HepG2 (cell line): Measurements from ENCODE around the gene SCAPER. TPM values are rescaled to one million over a fixed set of nuclear protein-coding genes. Genes with fewer than 3 reads are reported as not detected.

ENCODE experiments used
- ATAC-seq: fragments of 200-7000 bp; cut with Tn5 transposase; 3 replicates; pipeline ENCODE4 v1.9.1; 2020; ENCODE audit warnings: mild to moderate bottlenecking, moderate library complexity
- BruUV-seq: library from RNA; stranded (reverse); fragments of 400-500 nt; replicated peaks from 2 replicates; lab custom pipeline; 2021; lab: Mats Ljungman, UMichigan
- CTCF ChIA-PET: fragments of 300-600 bp; formaldehyde crosslinking; extraction: SDS; loops from one replicate; lab custom pipeline; 2021; ENCODE audit warnings: low total read pairs, inconsistent platforms, low intra/inter-chr PET ratio; lab: Yijun Ruan, JAX
- POLR2A ChIA-PET: fragments of 350-600 bp; sonication (Branson Sonifier 250); formaldehyde crosslinking; loops from one replicate; lab custom pipeline; 2020; ENCODE audit warnings: antibody characterized with exemption, inconsistent platforms; lab: Yijun Ruan, JAX
- DNase-seq: peaks from one replicate; pipeline ENCODE4 v3.0.0-alpha.2; 2015; ENCODE audit warnings: low spot score
- FAIRE-seq: peaks from 3 replicates; lab custom pipeline; 2011; peaks lifted over from hg19 to GRCh38; lab: Jason Lieb, UNC
- H2AFZ ChIP-seq: one replicate; pipeline ENCODE4 v1.6.1; 2011; ENCODE audit warnings: low read length, inconsistent platforms
- H3K27ac ChIP-seq: fragments of 300-600 bp; 3 replicates; pipeline ENCODE4 v1.8.0; 2011; ENCODE audit warnings: mixed run types, mild to moderate bottlenecking, mixed read lengths, low read length, inconsistent platforms; ENCODE audit not compliant: insufficient read depth; ENCODE audit errors: extremely low read length
- H3K27me3 ChIP-seq, 2 experiments: fragments of 200-600 bp in 1 of 2; 2 replicates in 1 of 2; 3 replicates in 1 of 2; pipeline versions ENCODE4 v1.6.0 to v1.8.0; 2011; ENCODE audit warnings: low read length in 2 of 2, mild to moderate bottlenecking in 2 of 2, moderate library complexity in 2 of 2, inconsistent platforms in 1 of 2; ENCODE audit not compliant: insufficient read depth in 2 of 2, control insufficient read depth in 1 of 2
- H3K36me3 ChIP-seq, 2 experiments: fragments of 200-600 bp in 1 of 2; replicated peaks in 1 of 2; 2 replicates in 1 of 2; 3 replicates in 1 of 2; pipeline versions ENCODE4 v1.5.1 to v1.8.0; 2011; ENCODE audit warnings: low read length in 2 of 2, inconsistent platforms in 1 of 2; ENCODE audit not compliant: insufficient read depth in 2 of 2, control insufficient read depth in 1 of 2
- H3K4me1 ChIP-seq: 2 replicates; pipeline ENCODE4 v1.5.1; 2012; ENCODE audit warnings: low read length, inconsistent platforms; ENCODE audit not compliant: insufficient read depth
- H3K4me2 ChIP-seq: 2 replicates; pipeline ENCODE4 v1.6.0; 2011; ENCODE audit warnings: low read depth, low read length, inconsistent platforms
- H3K4me3 ChIP-seq, 3 experiments: fragments of 200-600 bp in 1 of 3; sonication (generic), shearing (Covaris generic) in 1 of 3; replicated peaks in 1 of 3; 2 replicates each; pipeline ENCODE4 v1.5.1; 2011 to 2016; ENCODE audit warnings: low read length in 3 of 3, inconsistent platforms in 2 of 3, low read depth in 2 of 3, mild to moderate bottlenecking in 2 of 3, control low read depth in 1 of 3, mixed read lengths in 1 of 3; ENCODE audit not compliant: insufficient read depth in 1 of 3
- H3K79me2 ChIP-seq: one replicate; pipeline ENCODE4 v1.6.1; 2011; ENCODE audit warnings: low read length, inconsistent platforms; ENCODE audit not compliant: insufficient read depth
- H3K9ac ChIP-seq: 2 replicates; pipeline ENCODE4 v1.6.0; 2011; ENCODE audit warnings: mild to moderate bottlenecking, low read depth, low read length, inconsistent platforms; ENCODE audit not compliant: insufficient read depth
- H3K9me3 ChIP-seq: 2 replicates; pipeline ENCODE4 v1.5.1; 2012; ENCODE audit warnings: mild to moderate bottlenecking, low read length
- H4K20me1 ChIP-seq: 2 replicates; pipeline ENCODE4 v1.6.0; 2011; ENCODE audit warnings: inconsistent platforms, mild to moderate bottlenecking, low read length, moderate library complexity; ENCODE audit not compliant: insufficient read depth
- ATF3 ChIP-seq: sonication (generic); formaldehyde crosslinking; IDR thresholded peaks from 2 replicates; pipeline ENCODE4 v1.4.0; 2020; ENCODE audit warnings: missing genetic modification reagents
- ATF7 ChIP-seq, 2 experiments: fragments of 450-650 bp in 1 of 2; sonication (generic) in 1 of 2; formaldehyde crosslinking in 1 of 2; IDR thresholded peaks; 2 replicates each; pipeline versions ENCODE4 v1.4.0 to v1.6.1; 2016 to 2020; ENCODE audit warnings: antibody characterized with exemption in 1 of 2, mild to moderate bottlenecking in 1 of 2, missing genetic modification reagents in 1 of 2
- ATM ChIP-seq: fragments of 450-650 bp; IDR thresholded peaks from 2 replicates; pipeline ENCODE4 v1.7.1; 2017; ENCODE audit warnings: mild to moderate bottlenecking, borderline replicate concordance
- CEBPB ChIP-seq: IDR thresholded peaks from 2 replicates; pipeline ENCODE4 v1.6.1; 2011; ENCODE audit warnings: low read depth, low read length, improper control_type of control experiment, borderline replicate concordance
- EED ChIP-seq: sonication (generic); formaldehyde crosslinking; IDR thresholded peaks from 2 replicates; pipeline ENCODE4 v1.5.0; 2020; ENCODE audit warnings: mild to moderate bottlenecking, missing genetic modification reagents
- ELF1 ChIP-seq: sonication (generic); formaldehyde crosslinking; IDR thresholded peaks from 2 replicates; pipeline ENCODE4 v1.4.0; 2020; ENCODE audit warnings: missing genetic modification reagents
- HNRNPL ChIP-seq: fragments of 200-400 bp; formaldehyde crosslinking; IDR thresholded peaks from 2 replicates; pipeline ENCODE4 v1.6.1; 2017; ENCODE audit warnings: mild to moderate bottlenecking, low read depth, low read length
- MIER3 ChIP-seq: IDR thresholded peaks from 2 replicates; pipeline ENCODE4 v1.6.1; 2016; ENCODE audit warnings: missing compliant biosample characterization, borderline replicate concordance
- NR1H2 ChIP-seq: sonication (generic); formaldehyde crosslinking; IDR thresholded peaks from 2 replicates; pipeline ENCODE4 v1.8.1; 2022; ENCODE audit warnings: low read depth, missing genetic modification reagents, borderline replicate concordance
- PITX1 ChIP-seq: sonication (generic); formaldehyde crosslinking; IDR thresholded peaks from 2 replicates; pipeline ENCODE4 v1.5.1; 2020; ENCODE audit warnings: mild to moderate bottlenecking, missing genetic modification reagents
- PRDM4 ChIP-seq: sonication (generic); formaldehyde crosslinking; IDR thresholded peaks from 2 replicates; pipeline ENCODE4 v1.9.0; 2021; ENCODE audit warnings: missing genetic modification reagents, borderline replicate concordance
- PRMT3 ChIP-seq: sonication (generic); formaldehyde crosslinking; IDR thresholded peaks from 2 replicates; pipeline ENCODE4 v1.8.1; 2022; ENCODE audit warnings: low read depth, mild to moderate bottlenecking, moderate library complexity, missing genetic modification reagents, borderline replicate concordance
- SP5 ChIP-seq: IDR thresholded peaks from 2 replicates; pipeline ENCODE4 v1.6.1; 2016; ENCODE audit warnings: low read depth, borderline replicate concordance
- TEAD3 ChIP-seq: optimal IDR thresholded peaks from 2 replicates; pipeline ENCODE3; 2016; ENCODE audit warnings: borderline replicate concordance
- THYN1 ChIP-seq: sonication (generic); formaldehyde crosslinking; IDR thresholded peaks from 2 replicates; pipeline ENCODE4 v1.8.1; 2023; ENCODE audit warnings: low read depth, mild to moderate bottlenecking, moderate library complexity, missing genetic modification reagents, borderline replicate concordance
- ZNF343 ChIP-seq: sonication (generic); formaldehyde crosslinking; IDR thresholded peaks from 2 replicates; pipeline ENCODE4 v1.4.0; 2020; ENCODE audit warnings: mild to moderate bottlenecking, missing genetic modification reagents
- ZNF382 ChIP-seq: sonication (generic); formaldehyde crosslinking; IDR thresholded peaks from 2 replicates; pipeline ENCODE4 v1.5.0; 2020; ENCODE audit warnings: missing genetic modification reagents, mild to moderate bottlenecking, borderline replicate concordance
- ZNF557 ChIP-seq: sonication (generic); formaldehyde crosslinking; IDR thresholded peaks from 2 replicates; pipeline ENCODE4 v1.4.0; 2020; ENCODE audit warnings: missing genetic modification reagents
- ZNF672 ChIP-seq: sonication (generic); formaldehyde crosslinking; IDR thresholded peaks from 2 replicates; pipeline ENCODE4 v1.8.1; 2022; ENCODE audit warnings: missing genetic modification reagents
- WGBS: methylation state at CpG from one replicate; pipeline ENCODE4 v1.1.6; 2017; ENCODE audit warnings: low lambda C conversion rate; 5-methylcytosine and 5-hydroxymethylcytosine counted together
- in situ Hi-C: cut with HindIII; loops from 2 replicates; pipeline ENCODE4 v1.10.0; 2017; ENCODE audit warnings: low pct_unique_long_range_greater_than_20kb; ENCODE audit not compliant: extremely low pct_ligation_motif_present
- intact Hi-C: fragments of 100-400 bp; cut with micrococcal nuclease; formaldehyde crosslinking; loops from one replicate; pipeline ENCODE4 v1.10.0; 2022; ENCODE audit not compliant: unreplicated experiment
- polyA plus RNA-seq, 8 experiments: library from polyadenylated mRNA; depleted of rRNA in 3 of 8; stranded (reverse) in 7 of 8; unstranded in 1 of 8; fragments of >200 nt; fragmentation: Illumina TruSeq in 4 of 8; extraction: Trizol in 4 of 8; gene quantifications; 2 replicates each; pipeline versions ENCODE4 v1.2.1 to v1.2.3, GENCODE V29; 2011 to 2016; ENCODE audit warnings: low read depth in 4 of 8, missing spikeins in 1 of 8, mixed read lengths in 1 of 8; ENCODE audit not compliant: insufficient read depth in 1 of 8
- total RNA-seq, 5 experiments: library from RNA; depleted of rRNA; stranded (reverse); fragments of >200 nt; fragmentation: Illumina TruSeq; extraction: Trizol; gene quantifications; 2 replicates each; pipeline ENCODE4 v1.2.3, GENCODE V29; 2016; ENCODE audit warnings: low read depth in 1 of 5

Gene SCAPER
- total and polyA plus RNA-seq, 2 of the 13 experiments (the other 11 are each of a cell fraction or from before 2014, with no cell fraction given), result 4.3 to 10.5 TPM

DNA sequence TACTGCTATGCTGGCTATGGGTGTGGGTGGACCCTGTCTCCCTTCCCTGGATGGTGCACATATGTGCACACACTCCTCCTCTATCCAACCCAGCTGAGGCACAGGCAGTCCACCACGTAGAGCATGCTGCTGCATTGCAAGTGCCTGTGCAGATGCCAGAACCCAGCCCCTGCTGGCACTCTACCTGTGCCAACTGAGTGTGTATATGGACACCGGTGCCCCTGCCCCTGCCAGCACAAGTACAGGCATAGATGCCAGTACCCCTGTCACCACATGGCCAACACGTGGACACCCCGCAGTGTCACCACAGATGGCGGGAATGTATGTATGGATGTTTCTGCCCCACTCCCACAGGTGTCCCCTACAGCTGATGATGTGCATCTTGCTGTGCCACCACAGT lies 352.0 kb downstream of the SCAPER start:
- H3K4me3 ChIP-seq, result no peak overlapping the region
- no peak for ATAC-seq
- intact Hi-C loops, result no loop called here
- no peaks in the 10 kb centered on the region for H3K9me3 ChIP-seq
- ChIA-PET CTCF (no interaction called here), POLR2A (no interaction called here)
- no peaks in the 10 kb centered on the region for H3K4me1 ChIP-seq
- TF ChIP-seq ZNF343 (no peak), ZNF557 (CRISPR knock-in tag) (no peak), EED (no peak), ZNF672 (CRISPR knock-in tag) (no peak), HNRNPL (no peak), SP5 (no peak), ZNF382 (CRISPR knock-in tag) (no peak), ATF3 (CRISPR knock-in tag) (no peak), ATM (no peak), PITX1 (CRISPR knock-in tag) (no peak), MIER3 (no peak)
- DNase-seq, result no peak
- H3K9ac ChIP-seq, result no peak overlapping the region
- H3K36me3 ChIP-seq, result no peaks in the 10 kb centered on the region
- H4K20me1 ChIP-seq, result no peaks in the 10 kb centered on the region
- no peak overlapping the region for H3K4me2 ChIP-seq
- no peak overlapping the region for H2AFZ ChIP-seq
- no TSS peak for BruUV-seq
- no peaks in the 10 kb centered on the region for H3K27me3 ChIP-seq
- no peaks in the 10 kb centered on the region for H3K79me2 ChIP-seq
- no peak overlapping the region for H3K27ac ChIP-seq
- FAIRE-seq, result no peak
- WGBS, result no CpG with 5 or more reads among the region's 5 CpGs
- in situ Hi-C loops, result no loop called here

DNA sequence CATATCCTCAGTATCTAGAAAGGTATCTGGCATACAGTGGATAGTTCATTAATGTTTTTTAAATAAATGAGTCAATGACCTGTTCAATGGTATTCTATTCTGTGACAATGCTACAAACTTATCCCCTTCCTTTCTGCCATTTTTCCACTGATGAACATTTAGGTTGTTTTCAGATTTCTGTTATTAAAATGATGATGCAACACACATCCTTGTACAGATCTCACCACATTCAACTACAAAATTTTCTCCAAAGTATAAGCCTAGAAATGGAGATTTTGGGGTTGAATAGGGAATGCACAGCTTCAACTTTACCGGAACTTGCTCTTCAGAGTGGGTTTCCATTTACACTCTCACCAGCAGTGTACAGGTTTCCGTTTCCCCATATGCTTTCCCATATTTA lies 358.3 kb downstream of the SCAPER start:
- CTCF ChIA-PET, result no interaction called here
- no peak for ATAC-seq
- in situ Hi-C loops (no loop called here), intact Hi-C loops (no loop called here)
- WGBS, result 95% methylated on average over 2 of the region's 2 CpGs
- no peak for DNase-seq
- H3K4me3 ChIP-seq, result no peak overlapping the region
- H3K9ac ChIP-seq, result no peak overlapping the region
- H3K27ac ChIP-seq, result no peak overlapping the region
- no peak for FAIRE-seq
- no peaks in the 10 kb centered on the region for H3K27me3 ChIP-seq
- POLR2A ChIA-PET, result no interaction called here
- H3K36me3 ChIP-seq, result no peaks in the 10 kb centered on the region
- H2AFZ ChIP-seq, result no peak overlapping the region
- no peaks in the 10 kb centered on the region for H3K79me2 ChIP-seq
- H4K20me1 ChIP-seq, result no peaks in the 10 kb centered on the region
- no peaks in the 10 kb centered on the region for H3K4me1 ChIP-seq
- no TSS peak for BruUV-seq
- no peak overlapping the region for H3K4me2 ChIP-seq
- no peaks in the 10 kb centered on the region for H3K9me3 ChIP-seq
- TF ChIP-seq CEBPB (peak; percentile 11; the same call in 1 of the 2 replicates), NR1H2 (no peak), PRMT3 (CRISPR knock-in tag) (no peak), THYN1 (no peak), ATF7 (IDR thresholded peaks at IDR 0.05) (peak; percentile 59; the same call in 1 of the 2 replicates), ATF7 (CRISPR knock-in tag; IDR thresholded peaks at IDR 0.05) (no peak), TEAD3 (CRISPR knock-in tag) (no peak), PRDM4 (CRISPR knock-in tag) (no peak), ELF1 (no peak)
